8988T (cell line): ENCODE results near the gene CTDNEP1.
"Not testable (repeated sequence)": the region's sequence is repeated elsewhere in the genome, so short reads cannot be mapped to it uniquely, and the experiment has no call there.

ENCODE experiments used
- DNase-seq: peaks from one replicate; pipeline ENCODE4 v3.0.0; 2011

CTDNEP1 gene

GRCh38 chr17:7243838-7244237 is 7.7 kb downstream of the CTDNEP1 start:
- DNase-seq = not testable (repeated sequence)

- no peak for DNase-seq
These were observed 8.1 kb downstream of the CTDNEP1 start for GRCh38 chr17:7243453-7243729.

GRCh38 chr17:7242717-7243452 is 8.6 kb downstream of the CTDNEP1 start:
- peak; percentile 77 for DNase-seq

GRCh38 chr17:7241783-7242716 is 9.5 kb downstream of the CTDNEP1 start, which contains the start of gene GABARAP:
Gene GABARAP (minus strand): TSS chr17:7242449. CDS start chr17:7242330, 119 bp downstream.
- DNase-seq = no peak

- no peak for DNase-seq
These were observed 10.3 kb downstream of the CTDNEP1 start for GRCh38 chr17:7241090-7241733.

GRCh38 chr17:7240375-7240774 is 11.2 kb downstream of the CTDNEP1 start:
- DNase-seq = no peak

- peak; percentile 96 for DNase-seq
These were observed 12.2 kb downstream of the CTDNEP1 start, which contains the start of gene PHF23 for GRCh38 chr17:7239091-7240027. Gene PHF23 (minus strand): TSS chr17:7239457. CDS start chr17:7239279, 178 bp downstream.

- DNase-seq = no peak
These were observed 13.0 kb downstream of the CTDNEP1 start for GRCh38 chr17:7238420-7239090.

GRCh38 chr17:7237761-7238419 is 13.6 kb downstream of the CTDNEP1 start:
- DNase-seq = peak; percentile 73

- no peak for DNase-seq
These were observed 14.2 kb downstream of the CTDNEP1 start for GRCh38 chr17:7237266-7237760.

GRCh38 chr17:7236808-7237207 is 14.7 kb downstream of the CTDNEP1 start:
- no peak for DNase-seq

- no peak for DNase-seq
These were observed 15.6 kb downstream of the CTDNEP1 start for GRCh38 chr17:7235693-7236665.

- DNase-seq = peak; percentile 89
These were observed 17.2 kb downstream of the CTDNEP1 start, which contains the start of gene DVL2 for GRCh38 chr17:7234083-7234951. Gene DVL2 (minus strand): TSS chr17:7234517. CDS start chr17:7234262, 255 bp downstream.

- DNase-seq = no peak
These were observed 17.8 kb downstream of the CTDNEP1 start for GRCh38 chr17:7233701-7234082.

- DNase-seq = no peak
These were observed 19.4 kb downstream of the CTDNEP1 start for GRCh38 chr17:7232114-7232513.

- no peak for DNase-seq
These were observed 22.0 kb downstream of the CTDNEP1 start for GRCh38 chr17:7229504-7229903.

GRCh38 chr17:7228920-7229319 is 22.6 kb downstream of the CTDNEP1 start:
- no peak for DNase-seq
